AG09319 (cell line): ENCODE measurements around the gene LRBA.

Experiments
- DNase-seq: peaks from one replicate; pipeline ENCODE4 v3.0.0-alpha.2; 2010; ENCODE audit warnings: low read depth; ENCODE audit errors: extremely low read depth
- CTCF ChIP-seq: IDR thresholded peaks from 2 replicates; pipeline ENCODE4 v1.5.1; 2011; ENCODE audit warnings: low read depth, mild to moderate bottlenecking, inconsistent platforms, low read length, moderate library complexity

LRBA gene

GRCh38 chr4:150852216-150852615 is 162.9 kb downstream of the LRBA start:
- TF ChIP-seq CTCF, result no peak
- DNase-seq, result no peak

GRCh38 chr4:150849016-150849415 is 166.1 kb downstream of the LRBA start:
- DNase-seq, result no peak
- TF ChIP-seq CTCF, result no peak

GRCh38 chr4:150828159-150828558 is 186.9 kb downstream of the LRBA start:
- TF ChIP-seq CTCF, result no peak
- no peak for DNase-seq

- TF ChIP-seq CTCF, result no peak
- DNase-seq, result no peak
Measured at GRCh38 chr4:150827226-150827625, 187.9 kb downstream of the LRBA start.

- TF ChIP-seq CTCF, result no peak
- DNase-seq, result no peak
Measured at GRCh38 chr4:150826306-150826705, 188.8 kb downstream of the LRBA start.

GRCh38 chr4:150822407-150822806 is 192.7 kb downstream of the LRBA start:
- DNase-seq, result no peak
- TF ChIP-seq CTCF, result no peak

- no peak for TF ChIP-seq CTCF
- DNase-seq, result no peak
Measured at GRCh38 chr4:150821641-150822040, 193.4 kb downstream of the LRBA start.
